Measurements from ENCODE around the gene GNA12.

GNA12 gene

GRCh38 chr7:2802504-2803341, 41.4 kb downstream of the GNA12 start:
- H3K4me3 ChIP-seq (ENCODE audit: low read depth, low read length): peak overlapping the region; percentile 15
- TF ChIP-seq CTCF (IDR thresholded peaks at IDR 0.05; ENCODE audit: low read depth, low read length, missing control alignments): no peak
- in situ Hi-C loops (cut with HindIII; ENCODE audit: low sequenced_read_pairs): no loop called here
- DNase-seq (ENCODE audit: low read depth): no peak

DNA sequence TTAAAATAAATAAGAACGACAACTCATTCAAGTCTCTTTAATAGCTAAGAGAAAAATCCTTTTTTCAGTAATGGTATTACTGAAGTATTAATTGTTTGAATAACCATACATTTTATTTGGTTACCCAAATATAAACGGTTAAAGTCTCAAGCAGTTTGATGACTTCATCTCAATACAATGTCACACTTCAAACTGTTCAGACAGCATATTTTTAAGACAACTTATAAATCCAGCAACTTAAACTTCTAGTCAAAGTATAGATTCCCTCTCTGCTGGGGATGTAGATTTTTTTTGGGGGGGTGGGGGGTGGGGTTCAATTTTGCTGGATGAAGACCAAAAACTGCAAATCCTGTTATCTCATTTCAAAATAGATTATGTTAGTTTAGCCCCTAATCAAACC, 42.0 kb downstream of the GNA12 start:
- in situ Hi-C loops (cut with HindIII; ENCODE audit: low sequenced_read_pairs): no loop called here
- H3K4me3 ChIP-seq (ENCODE audit: low read depth, low read length): no peak overlapping the region
- DNase-seq (ENCODE audit: low read depth): no peak

GRCh38 chr7:2800931-2801688, 43.0 kb downstream of the GNA12 start:
- DNase-seq (ENCODE audit: low read depth): peak; percentile 80
- TF ChIP-seq CTCF (IDR thresholded peaks at IDR 0.05; ENCODE audit: low read depth, low read length, missing control alignments): no peak
- no peak overlapping the region for H3K4me3 ChIP-seq (ENCODE audit: low read depth, low read length)
- in situ Hi-C loops (cut with HindIII; ENCODE audit: low sequenced_read_pairs): no loop called here

More for the DNA sequence above, 42.0 kb downstream of the GNA12 start:
- no peak for TF ChIP-seq CTCF (IDR thresholded peaks at IDR 0.05; ENCODE audit: low read depth, low read length, missing control alignments)

- H3K4me3 ChIP-seq (ENCODE audit: low read depth, low read length): no peak overlapping the region
- no peak for TF ChIP-seq CTCF (IDR thresholded peaks at IDR 0.05; ENCODE audit: low read depth, low read length, missing control alignments)
- in situ Hi-C loops (cut with HindIII; ENCODE audit: low sequenced_read_pairs): no loop called here
- no peak for DNase-seq (ENCODE audit: low read depth)
Measured at GRCh38 chr7:2800220-2800930, 43.7 kb downstream of the GNA12 start.

DNA sequence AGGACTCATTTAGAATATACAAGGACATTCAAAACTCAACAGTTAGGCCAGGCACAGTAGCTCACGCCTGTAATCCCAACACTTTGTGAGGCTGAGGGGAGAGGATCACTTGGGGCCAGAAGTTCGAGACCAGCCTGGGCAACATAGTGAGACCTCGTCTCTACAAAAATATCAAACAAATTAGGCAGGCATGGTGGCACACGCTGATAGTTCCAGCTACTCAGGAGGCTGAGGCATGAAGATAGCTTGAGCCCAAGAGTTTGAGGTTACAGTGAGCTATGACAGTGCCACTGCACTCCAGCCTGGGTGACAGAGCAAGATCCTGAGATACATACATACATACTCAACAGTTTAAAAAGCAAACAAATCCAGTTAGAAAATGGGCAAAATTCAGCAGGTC, 44.9 kb downstream of the GNA12 start:
- no peak for DNase-seq (ENCODE audit: low read depth)
- no peak for TF ChIP-seq CTCF (IDR thresholded peaks at IDR 0.05; ENCODE audit: low read depth, low read length, missing control alignments)
- in situ Hi-C loops (cut with HindIII; ENCODE audit: low sequenced_read_pairs): no loop called here
- no peak overlapping the region for H3K4me3 ChIP-seq (ENCODE audit: low read depth, low read length)

- no peak for TF ChIP-seq CTCF (IDR thresholded peaks at IDR 0.05; ENCODE audit: low read depth, low read length, missing control alignments)
- no peak for DNase-seq (ENCODE audit: low read depth)
- in situ Hi-C loops (cut with HindIII; ENCODE audit: low sequenced_read_pairs): no loop called here
- no peak overlapping the region for H3K4me3 ChIP-seq (ENCODE audit: low read depth, low read length)
Measured at GRCh38 chr7:2798669-2799068, 45.4 kb downstream of the GNA12 start.
